K562 (cell line): ENCODE data around the gene CARD8. TPM values are rescaled to one million over a fixed set of nuclear protein-coding genes. Genes with fewer than 3 reads are reported as not detected.

Source experiments
- ATAC-seq: fragments of 200-7000 bp; cut with Tn5 transposase; 3 replicates; pipeline ENCODE4 v1.9.1; 2020; ENCODE audit warnings: moderate library complexity
- BruUV-seq: library from RNA; stranded (reverse); fragments of 400-500 nt; replicated peaks from 2 replicates; lab custom pipeline; 2021; lab: Mats Ljungman, UMichigan
- CTCF ChIA-PET: fragments of 300-600 bp; formaldehyde crosslinking; extraction: SDS; loops from one replicate; lab custom pipeline; 2021; ENCODE audit warnings: low intra/inter-chr PET ratio; lab: Yijun Ruan, JAX
- POLR2A ChIA-PET: fragments of 300-600, 350-650 bp; sonication (Branson Sonifier 250); formaldehyde crosslinking; extraction: SDS; loops from one replicate; lab custom pipeline; 2021; ENCODE audit warnings: antibody characterized with exemption, inconsistent platforms; lab: Yijun Ruan, JAX
- DNase-seq, 4 experiments: peaks; one replicate each; pipeline versions ENCODE4 v3.0.0 to v3.0.0-alpha.2; 2011 to 2018; ENCODE audit warnings: low spot score in 3 of 4, mixed read lengths in 3 of 4; ENCODE audit errors: extremely low read depth in 1 of 4
- FAIRE-seq: peaks from 2 replicates; lab custom pipeline; 2011; peaks lifted over from hg19 to GRCh38; lab: Jason Lieb, UNC
- H2AFZ ChIP-seq: 2 replicates; pipeline ENCODE4 v1.6.0; 2011; ENCODE audit warnings: low read depth, low read length, control low read depth, inconsistent platforms
- H3K27ac ChIP-seq: fragments of 200-600 bp; 3 replicates; pipeline ENCODE4 v1.8.0; 2011; ENCODE audit warnings: low read depth, mild to moderate bottlenecking, control low read depth, inconsistent platforms, low read length, moderate library complexity, mixed read lengths; ENCODE audit errors: extremely low read depth
- H3K27me3 ChIP-seq, 2 experiments: fragments of 300-600 bp in 1 of 2; 2 replicates in 1 of 2; 3 replicates in 1 of 2; pipeline versions ENCODE4 v1.6.0 to v1.8.0; 2011; ENCODE audit warnings: inconsistent platforms in 2 of 2, low read length in 2 of 2, mild to moderate bottlenecking in 1 of 2, mixed read lengths in 1 of 2, moderate library complexity in 1 of 2; ENCODE audit not compliant: control insufficient read depth in 2 of 2, insufficient read depth in 2 of 2
- H3K36me3 ChIP-seq: fragments of 300-600 bp; 3 replicates; pipeline ENCODE4 v1.8.0; 2011; ENCODE audit warnings: mild to moderate bottlenecking, low read length, inconsistent platforms; ENCODE audit not compliant: control insufficient read depth, insufficient read depth
- H3K4me1 ChIP-seq, 2 experiments: fragments of 200-600 bp in 1 of 2; replicated peaks in 1 of 2; 2 replicates in 1 of 2; 3 replicates in 1 of 2; pipeline versions ENCODE4 v1.5.1 to v1.8.0; 2011; ENCODE audit warnings: inconsistent platforms in 2 of 2, low read length in 2 of 2, mild to moderate bottlenecking in 1 of 2, mixed read lengths in 1 of 2, moderate library complexity in 1 of 2; ENCODE audit not compliant: control insufficient read depth in 2 of 2, insufficient read depth in 2 of 2
- H3K4me2 ChIP-seq: 2 replicates; pipeline ENCODE4 v1.6.1; 2011; ENCODE audit warnings: low read length, control low read depth, inconsistent platforms, mixed read lengths; ENCODE audit not compliant: insufficient read depth
- H3K4me3 ChIP-seq: fragments of 200-600 bp; sonication (generic), shearing (Covaris generic); 2 replicates; pipeline ENCODE4 v1.5.1; 2016; ENCODE audit warnings: control low read depth, inconsistent platforms
- H3K79me2 ChIP-seq: fragments of 200-600 bp; 3 replicates; pipeline ENCODE4 v1.8.0; 2011; ENCODE audit warnings: low read length, inconsistent platforms; ENCODE audit not compliant: control insufficient read depth, insufficient read depth
- H3K9ac ChIP-seq, 2 experiments: 2 replicates each; pipeline versions ENCODE4 v1.6.0 to v1.6.1; 2011; ENCODE audit warnings: low read depth in 2 of 2, low read length in 2 of 2, control low read depth in 1 of 2, inconsistent platforms in 1 of 2, mild to moderate bottlenecking in 1 of 2, mixed read lengths in 1 of 2; ENCODE audit not compliant: insufficient read depth in 1 of 2
- H3K9me1 ChIP-seq: one replicate; pipeline ENCODE4 v1.6.0; 2011; ENCODE audit warnings: inconsistent platforms, mild to moderate bottlenecking, low read length, moderate library complexity; ENCODE audit not compliant: control insufficient read depth, insufficient read depth
- H3K9me3 ChIP-seq: replicated peaks from 2 replicates; pipeline ENCODE4 v1.5.1; 2011; ENCODE audit warnings: low read depth, low read length, inconsistent platforms; ENCODE audit not compliant: control insufficient read depth, insufficient read depth
- H4K20me1 ChIP-seq: replicated peaks from 2 replicates; pipeline ENCODE4 v1.6.1; 2011; ENCODE audit warnings: low read length, inconsistent platforms, mixed read lengths; ENCODE audit not compliant: control insufficient read depth, insufficient read depth
- E2F3 ChIP-seq: fragments of 250-450 bp; sonication (Bioruptor Pico); IDR thresholded peaks from 2 replicates; pipeline ENCODE4 v1.4.0; 2020; ENCODE audit warnings: mild to moderate bottlenecking
- FOXK2 ChIP-seq, 2 experiments: fragments of 450-650 bp; IDR thresholded peaks in 1 of 2; conservative IDR thresholded peaks in 1 of 2; 2 replicates each; pipeline ENCODE4 v1.6.1; 2016; ENCODE audit warnings: low read depth in 2 of 2, mild to moderate bottlenecking in 1 of 2
- MTA2 ChIP-seq: fragments of 450-650 bp; IDR thresholded peaks from 2 replicates; pipeline ENCODE4 v1.6.1; 2016; ENCODE audit warnings: low read depth
- NCOA2 ChIP-seq, 2 experiments: fragments of 450-650 bp; IDR thresholded peaks; 2 replicates each; pipeline ENCODE4 v1.6.1; 2018; ENCODE audit warnings: mild to moderate bottlenecking in 2 of 2, moderate library complexity in 1 of 2; ENCODE audit not compliant: partially characterized antibody in 2 of 2
- WGBS: fragments of 100-300 bp; shearing (Covaris generic); methylation state at CpG from one replicate; pipeline ENCODE4 v1.1.6; 2016; ENCODE audit warnings: low coverage, mixed read lengths; ENCODE audit not compliant: insufficient coverage; ENCODE audit errors: missing lambda C conversion rate; 5-methylcytosine and 5-hydroxymethylcytosine counted together
- in situ Hi-C: fragments of 300-500 bp; cut with MboI; formaldehyde crosslinking; loops from 4 replicates; pipeline ENCODE4 v1.15.0; 2018; ENCODE audit warnings: inconsistent platforms, mixed read lengths
- intact Hi-C: fragments of 100-400 bp; cut with micrococcal nuclease; formaldehyde crosslinking; loops from 2 replicates; pipeline ENCODE4 v1.14.2; 2022
- polyA plus RNA-seq, 8 experiments: library from polyadenylated mRNA; depleted of rRNA in 4 of 8; stranded (reverse) in 5 of 8; unstranded in 3 of 8; fragments of >200 nt; fragmentation: Nextera tagmentation in 2 of 8; fragmentation: Illumina TruSeq in 1 of 8; extraction: Ambion mirVana in 2 of 8; extraction: Trizol in 1 of 8; gene quantifications; 2 replicates each; pipeline versions ENCODE4 v1.2.1 to v1.2.3, GENCODE V29; 2011 to 2014; ENCODE audit warnings: inconsistent platforms in 1 of 8, missing spikeins in 1 of 8
- total RNA-seq, 7 experiments: library from RNA; depleted of rRNA in 6 of 7; stranded (reverse); fragments of >200 nt in 6 of 7; fragmentation: Illumina TruSeq in 2 of 7; extraction: Trizol in 2 of 7; gene quantifications; 2 replicates each; pipeline versions ENCODE4 v1.2.1 to v1.2.3, GENCODE V29; 2011 to 2021; ENCODE audit warnings: low replicate concordance in 1 of 7
- TF ChIP-seq, protein P1 (sequence below): fragments of 450-650 bp; conservative IDR thresholded peaks from 2 replicates; pipeline ENCODE4 v1.6.1; 2016; ENCODE audit warnings: missing genetic modification characterization, low read depth, mild to moderate bottlenecking, control low read depth, missing compliant biosample characterization
- TF ChIP-seq, protein P2 (sequence below), 3 experiments: IDR thresholded peaks in 2 of 3; conservative IDR thresholded peaks in 1 of 3; 2 replicates each; pipeline ENCODE4 v1.5.1; 2011 to 2012; ENCODE audit warnings: low read length in 3 of 3, mild to moderate bottlenecking in 3 of 3, control low read depth in 2 of 3, improper control_type of control experiment in 1 of 3, inconsistent platforms in 1 of 3, low read depth in 1 of 3, mixed read lengths in 1 of 3, moderate library complexity in 1 of 3; ENCODE audit not compliant: insufficient read depth in 2 of 3
- TF ChIP-seq, protein P3 (sequence below), 2 experiments: IDR thresholded peaks; 2 replicates each; pipeline ENCODE4 v1.6.1; 2011; ENCODE audit warnings: borderline replicate concordance in 1 of 2, control low read depth in 1 of 2, low read depth in 1 of 2, low read length in 1 of 2, mild to moderate bottlenecking in 1 of 2, mixed read lengths in 1 of 2, moderate library complexity in 1 of 2; ENCODE audit not compliant: insufficient read depth in 1 of 2, insufficient read length in 1 of 2, poor library complexity in 1 of 2, severe bottlenecking in 1 of 2; ENCODE audit errors: extremely low read depth in 1 of 2

Gene CARD8
- total and polyA plus RNA-seq, 9 of the 15 experiments (the other 6 are each of a cell fraction or from before 2014, with no cell fraction given) = 11.5 to 26.4 (median 20.8) TPM

DNA sequence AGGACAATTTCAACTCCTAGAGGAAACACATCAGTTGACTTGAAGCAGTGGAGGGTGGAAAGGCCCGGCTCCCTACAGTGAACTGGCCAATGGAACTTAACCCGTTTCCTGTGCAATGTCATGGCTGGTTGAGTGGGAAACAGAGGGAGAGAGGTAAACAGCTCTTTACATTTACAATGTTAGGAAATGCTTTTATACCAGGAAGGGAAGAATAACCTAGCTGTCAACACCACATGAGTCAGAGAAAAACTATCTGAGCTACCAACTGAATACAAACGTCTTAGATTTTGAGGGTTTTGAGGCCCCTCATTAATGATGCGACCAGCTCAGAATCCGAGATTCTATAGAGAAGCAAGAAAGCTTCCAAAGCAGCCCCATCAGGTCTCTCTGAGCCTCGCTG lies 36.7 kb downstream of the CARD8 start (continued):
- TF ChIP-seq MTA2 = no peak
- TF ChIP-seq NCOA2 (IDR thresholded peaks at IDR 0.05; ENCODE audit: partially characterized antibody in 2 of 2) = no peak

DNA sequence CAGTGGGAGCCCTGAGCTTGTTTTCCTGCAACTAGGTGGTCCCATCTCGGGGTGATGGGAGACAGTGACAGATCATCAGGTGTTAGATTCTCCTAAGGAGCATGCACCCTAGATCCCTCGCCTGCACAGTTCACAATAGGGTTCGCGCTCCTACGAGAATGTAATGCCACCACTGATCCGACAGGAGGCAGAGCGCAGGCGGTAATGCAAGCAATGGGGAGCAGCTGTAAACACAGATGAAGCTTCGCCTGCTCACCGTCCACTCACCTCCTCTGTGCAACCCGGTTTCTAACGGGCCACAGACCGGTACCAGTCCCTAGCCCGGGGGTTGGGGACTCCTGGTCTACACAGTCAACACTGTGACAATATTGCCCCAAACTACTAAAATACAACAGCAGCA lies 38.8 kb downstream of the CARD8 start:
- no peaks in the 10 kb centered on the region for H3K79me2 ChIP-seq
- FAIRE-seq (peak; percentile 19), ATAC-seq (peak; percentile 80), DNase-seq (peak in 1 of 4 experiments; percentile 50)
- no peak overlapping the region for H3K27ac ChIP-seq
- peak overlapping the region; percentile 17 to 61; a peak in 1 of 4 replicates for H3K9ac ChIP-seq
- ChIA-PET CTCF (no interaction called here), POLR2A (no interaction called here)
- intact Hi-C loops (loop anchor here (2.0 kb wide), 1 partner anchor 44 kb away; no protein-coding TSS in a partner anchor), in situ Hi-C loops (no loop called here)
- H3K4me2 ChIP-seq = peak overlapping the region; percentile 33
- H3K4me1 ChIP-seq = no peaks in the 10 kb centered on the region; a peak in 1 of 5 replicates
- H3K4me3 ChIP-seq = no peak overlapping the region
- BruUV-seq = no TSS peak
- no peaks in the 10 kb centered on the region for H3K27me3 ChIP-seq
- peak overlapping the region; percentile 52 for H2AFZ ChIP-seq
- no peaks in the 10 kb centered on the region for H3K36me3 ChIP-seq
- H3K9me3 ChIP-seq = no peaks in the 10 kb centered on the region
- no peaks in the 10 kb centered on the region for H4K20me1 ChIP-seq
- WGBS = 52% methylated on average over 14 of the region's 14 CpGs
- no peaks in the 10 kb centered on the region for H3K9me1 ChIP-seq
- no peak for TF ChIP-seq E2F3 (CRISPR knock-in tag)
- 0 out of 4 replicates have a peak, but pooled peaks of 1 of the 2 experiments have one; percentile 33 for TF ChIP-seq FOXK2 (conservative IDR thresholded peaks at IDR 0.05 in 1 of 2, IDR thresholded peaks at IDR 0.05 in 1 of 2; ENCODE audit: low read depth in 2 of 2)
- TF ChIP-seq, protein P1, sequence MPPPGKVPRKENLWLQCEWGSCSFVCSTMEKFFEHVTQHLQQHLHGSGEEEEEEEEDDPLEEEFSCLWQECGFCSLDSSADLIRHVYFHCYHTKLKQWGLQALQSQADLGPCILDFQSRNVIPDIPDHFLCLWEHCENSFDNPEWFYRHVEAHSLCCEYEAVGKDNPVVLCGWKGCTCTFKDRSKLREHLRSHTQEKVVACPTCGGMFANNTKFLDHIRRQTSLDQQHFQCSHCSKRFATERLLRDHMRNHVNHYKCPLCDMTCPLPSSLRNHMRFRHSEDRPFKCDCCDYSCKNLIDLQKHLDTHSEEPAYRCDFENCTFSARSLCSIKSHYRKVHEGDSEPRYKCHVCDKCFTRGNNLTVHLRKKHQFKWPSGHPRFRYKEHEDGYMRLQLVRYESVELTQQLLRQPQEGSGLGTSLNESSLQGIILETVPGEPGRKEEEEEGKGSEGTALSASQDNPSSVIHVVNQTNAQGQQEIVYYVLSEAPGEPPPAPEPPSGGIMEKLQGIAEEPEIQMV (tag) = no peak
- TF ChIP-seq, protein P2, sequence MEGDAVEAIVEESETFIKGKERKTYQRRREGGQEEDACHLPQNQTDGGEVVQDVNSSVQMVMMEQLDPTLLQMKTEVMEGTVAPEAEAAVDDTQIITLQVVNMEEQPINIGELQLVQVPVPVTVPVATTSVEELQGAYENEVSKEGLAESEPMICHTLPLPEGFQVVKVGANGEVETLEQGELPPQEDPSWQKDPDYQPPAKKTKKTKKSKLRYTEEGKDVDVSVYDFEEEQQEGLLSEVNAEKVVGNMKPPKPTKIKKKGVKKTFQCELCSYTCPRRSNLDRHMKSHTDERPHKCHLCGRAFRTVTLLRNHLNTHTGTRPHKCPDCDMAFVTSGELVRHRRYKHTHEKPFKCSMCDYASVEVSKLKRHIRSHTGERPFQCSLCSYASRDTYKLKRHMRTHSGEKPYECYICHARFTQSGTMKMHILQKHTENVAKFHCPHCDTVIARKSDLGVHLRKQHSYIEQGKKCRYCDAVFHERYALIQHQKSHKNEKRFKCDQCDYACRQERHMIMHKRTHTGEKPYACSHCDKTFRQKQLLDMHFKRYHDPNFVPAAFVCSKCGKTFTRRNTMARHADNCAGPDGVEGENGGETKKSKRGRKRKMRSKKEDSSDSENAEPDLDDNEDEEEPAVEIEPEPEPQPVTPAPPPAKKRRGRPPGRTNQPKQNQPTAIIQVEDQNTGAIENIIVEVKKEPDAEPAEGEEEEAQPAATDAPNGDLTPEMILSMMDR (IDR thresholded peaks at IDR 0.05 in 2 of 3, conservative IDR thresholded peaks at IDR 0.05 in 1 of 3; ENCODE audit: insufficient read depth in 2 of 3, low read depth in 1 of 3, low read length in 3 of 3) = peak; percentile 51 to 59 (median 54)
- TF ChIP-seq, protein P3, sequence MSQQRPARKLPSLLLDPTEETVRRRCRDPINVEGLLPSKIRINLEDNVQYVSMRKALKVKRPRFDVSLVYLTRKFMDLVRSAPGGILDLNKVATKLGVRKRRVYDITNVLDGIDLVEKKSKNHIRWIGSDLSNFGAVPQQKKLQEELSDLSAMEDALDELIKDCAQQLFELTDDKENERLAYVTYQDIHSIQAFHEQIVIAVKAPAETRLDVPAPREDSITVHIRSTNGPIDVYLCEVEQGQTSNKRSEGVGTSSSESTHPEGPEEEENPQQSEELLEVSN (IDR thresholded peaks at IDR 0.05; ENCODE audit: borderline replicate concordance in 1 of 2, extremely low read depth in 1 of 2, insufficient read depth in 1 of 2, insufficient read length in 1 of 2, low read depth in 1 of 2, low read length in 1 of 2, poor library complexity in 1 of 2, severe bottlenecking in 1 of 2) = peak in 1 of 2 experiments; percentile 27
